Activated CD4-positive, alpha-beta memory T cell treated with anti-CD3 and anti-CD28 coated beads, Interleukin-2, amount 10 ng/mL, durations not matched to agents 7 days and 5 days (primary cell): ENCODE data around the gene CLPSL2. TPM values are rescaled to one million over a fixed set of nuclear protein-coding genes. Genes with fewer than 3 reads are reported as not detected.
A peak's percentile ranks its signal among the peaks of the same experiment; 100 is the strongest.

ENCODE experiments used
- CTCF ChIA-PET: fragments of 350-600 bp; sonication (Branson Sonifier 250); formaldehyde crosslinking; loops from one replicate; lab custom pipeline; 2021; ENCODE audit warnings: antibody characterized with exemption, inconsistent platforms; lab: Charles Lee
- POLR2A ChIA-PET: fragments of 350-600 bp; sonication (Branson Sonifier 250); formaldehyde crosslinking; loops from one replicate; lab custom pipeline; 2021; ENCODE audit warnings: antibody characterized with exemption; lab: Charles Lee
- DNase-seq: peaks from one replicate; pipeline ENCODE4 v3.0.0-alpha.2; 2020
- H3K27ac Mint-ChIP-seq: one replicate; pipeline ENCODE4 v1.8.0; 2021; ENCODE audit warnings: mild to moderate bottlenecking, mixed read lengths
- H3K27me3 Mint-ChIP-seq: one replicate; pipeline ENCODE4 v1.8.0; 2021; ENCODE audit warnings: mixed read lengths
- H3K36me3 Mint-ChIP-seq: one replicate; pipeline ENCODE4 v1.8.0; 2021; ENCODE audit warnings: low read depth, mixed read lengths
- H3K4me1 Mint-ChIP-seq: one replicate; pipeline ENCODE4 v1.8.0; 2021; ENCODE audit warnings: mixed read lengths
- H3K4me3 Mint-ChIP-seq: one replicate; pipeline ENCODE4 v1.8.0; 2021; ENCODE audit warnings: mild to moderate bottlenecking, mixed read lengths
- H3K9me3 Mint-ChIP-seq: one replicate; pipeline ENCODE4 v1.8.0; 2021; ENCODE audit warnings: mixed read lengths
- total RNA-seq, 2 experiments: library from RNA; stranded (reverse); gene quantifications; one replicate each; pipeline ENCODE4 v1.2.3, GENCODE V29; 2021

Gene CLPSL2
- total RNA-seq, 2 experiments from 2014 or later = not detected

DNA sequence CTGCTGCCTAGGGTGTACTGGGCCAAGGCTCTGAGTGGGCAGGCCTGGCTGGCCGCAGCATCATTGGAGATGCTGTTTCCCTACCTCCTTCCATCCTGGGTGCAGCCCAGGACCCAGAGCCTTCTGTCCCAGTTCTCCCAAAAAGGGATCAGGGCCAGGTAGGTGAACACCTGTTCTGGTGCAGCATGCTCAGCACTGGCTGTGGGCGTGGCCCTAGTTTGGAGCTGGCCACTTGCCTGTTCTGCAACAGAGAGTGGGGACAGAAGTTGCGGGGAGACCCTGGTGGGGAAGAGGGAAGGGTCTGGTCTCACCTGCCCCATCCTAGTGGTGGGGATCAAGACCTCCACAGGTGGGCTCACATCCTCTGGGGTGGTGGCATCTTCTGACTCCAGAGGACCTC is 40.9 kb upstream of the CLPSL2 start:
- POLR2A ChIA-PET = interaction anchor here (1.3 to 1.8 kb wide), 3 partner anchors 48 to 154 kb away, joined by 3 to 9 read pairs (median 5); no protein-coding TSS in a partner anchor
- Mint-ChIP-seq H3K9me3 (no peaks in the 10 kb centered on the region), H3K4me3 (no peak overlapping the region), H3K27ac (no peak overlapping the region), H3K27me3 (no peaks in the 10 kb centered on the region), H3K36me3 (no peaks in the 10 kb centered on the region), H3K4me1 (peaks cover 45% of the 10 kb centered on the region)
- CTCF ChIA-PET = interaction anchor here (1.1 to 5.2 kb wide), 25 partner anchors 10 to 476 kb away, joined by 3 to 90 read pairs (median 11); partner anchors contain the start of genes FKBP5 and ZNF76
- no peak for DNase-seq

- H3K27me3 Mint-ChIP-seq = no peaks in the 10 kb centered on the region
- CTCF ChIA-PET = interaction anchor here (0.7 to 5.2 kb wide), 57 partner anchors 9 to 477 kb away, joined by 3 to 90 read pairs (median 5); partner anchors contain the start of genes DEF6, FKBP5 and ZNF76
- no peaks in the 10 kb centered on the region for H3K9me3 Mint-ChIP-seq
- no peaks in the 10 kb centered on the region for H3K36me3 Mint-ChIP-seq
- H3K27ac Mint-ChIP-seq = no peak overlapping the region
- H3K4me1 Mint-ChIP-seq = peaks cover 37% of the 10 kb centered on the region
- POLR2A ChIA-PET = interaction anchor here (0.7 to 1.8 kb wide), 5 partner anchors 9 to 214 kb away, joined by 3 to 9 read pairs (median 5); no protein-coding TSS in a partner anchor
- no peak overlapping the region for H3K4me3 Mint-ChIP-seq
- peak; percentile 85 for DNase-seq
Observed at GRCh38 chr6:35736253-35736894, 40.0 kb upstream of the CLPSL2 start.

GRCh38 chr6:35736982-35737412 is 39.4 kb upstream of the CLPSL2 start, which contains the start of gene ARMC12:
Gene ARMC12, plus strand, starts transcription at chr6:35737032. Its CDS starts 77 bp downstream, at chr6:35737109.
- Mint-ChIP-seq H3K9me3 (no peaks in the 10 kb centered on the region), H3K4me1 (peaks cover 33% of the 10 kb centered on the region), H3K4me3 (no peak within 1 kb of the TSS), H3K36me3 (no peaks in the 10 kb centered on the region), H3K27me3 (no peaks in the 10 kb centered on the region), H3K27ac (no peak within 1 kb of the TSS)
- ChIA-PET CTCF (interaction anchor here (0.7 to 5.2 kb wide), 61 partner anchors 9 to 478 kb away, joined by 3 to 90 read pairs (median 5); partner anchors contain the start of genes FKBP5 and ZNF76), POLR2A (interaction anchor here (1.3 to 1.8 kb wide), 4 partner anchors 10 to 155 kb away, joined by 3 to 9 read pairs (median 6); no protein-coding TSS in a partner anchor)
- DNase-seq = no peak

DNA sequence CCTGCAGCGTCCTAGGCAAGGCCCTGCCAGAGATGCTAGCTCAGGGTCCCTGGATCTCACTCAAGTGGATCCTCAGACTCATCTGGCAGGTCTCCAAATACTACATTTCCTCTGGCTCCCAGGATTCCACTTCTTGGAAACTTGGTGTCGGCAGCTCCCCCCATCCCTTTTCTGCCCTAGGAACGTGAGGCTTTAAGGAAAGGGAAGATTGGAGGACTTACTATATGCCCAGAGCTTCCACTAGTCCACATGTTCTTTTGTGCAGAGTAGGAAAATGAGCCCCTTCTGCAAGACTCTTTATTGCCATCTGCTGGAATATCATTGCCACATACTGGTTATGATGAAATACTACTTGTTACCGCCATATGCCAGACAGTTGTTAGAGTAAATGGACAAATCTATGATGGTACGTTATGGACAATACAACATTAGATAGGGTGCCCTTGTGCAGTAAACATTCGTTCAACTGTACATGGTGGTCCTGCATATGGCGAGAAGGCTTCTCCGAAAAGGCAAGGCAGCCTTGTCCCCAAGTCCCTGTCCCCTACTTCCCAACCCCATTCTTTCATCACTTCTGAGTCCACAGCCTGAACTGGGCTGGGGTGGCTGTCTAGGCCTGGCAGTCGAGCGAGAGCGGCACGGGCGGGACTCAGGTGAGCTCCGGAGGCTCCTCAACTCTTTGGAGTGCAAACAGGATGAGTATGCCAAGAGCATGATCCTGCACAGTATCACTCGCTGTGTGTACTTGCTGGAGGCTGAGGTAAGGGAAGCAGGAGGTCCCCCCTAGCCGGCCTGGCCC is 38.8 kb upstream of the CLPSL2 start:
- no peak for DNase-seq
- ChIA-PET POLR2A (interaction anchor here (1.5 to 1.8 kb wide), 2 partner anchors 10 to 153 kb away, joined by 5 to 6 read pairs; no protein-coding TSS in a partner anchor), CTCF (interaction anchor here (0.6 to 5.2 kb wide), 42 partner anchors 9 to 393 kb away, joined by 3 to 90 read pairs (median 6); no protein-coding TSS in a partner anchor)
- H3K27ac Mint-ChIP-seq = no peak overlapping the region
- H3K36me3 Mint-ChIP-seq = no peaks in the 10 kb centered on the region
- H3K9me3 Mint-ChIP-seq = no peaks in the 10 kb centered on the region
- no peak overlapping the region for H3K4me3 Mint-ChIP-seq
- no peaks in the 10 kb centered on the region for H3K27me3 Mint-ChIP-seq
- H3K4me1 Mint-ChIP-seq = peaks cover 28% of the 10 kb centered on the region

DNA sequence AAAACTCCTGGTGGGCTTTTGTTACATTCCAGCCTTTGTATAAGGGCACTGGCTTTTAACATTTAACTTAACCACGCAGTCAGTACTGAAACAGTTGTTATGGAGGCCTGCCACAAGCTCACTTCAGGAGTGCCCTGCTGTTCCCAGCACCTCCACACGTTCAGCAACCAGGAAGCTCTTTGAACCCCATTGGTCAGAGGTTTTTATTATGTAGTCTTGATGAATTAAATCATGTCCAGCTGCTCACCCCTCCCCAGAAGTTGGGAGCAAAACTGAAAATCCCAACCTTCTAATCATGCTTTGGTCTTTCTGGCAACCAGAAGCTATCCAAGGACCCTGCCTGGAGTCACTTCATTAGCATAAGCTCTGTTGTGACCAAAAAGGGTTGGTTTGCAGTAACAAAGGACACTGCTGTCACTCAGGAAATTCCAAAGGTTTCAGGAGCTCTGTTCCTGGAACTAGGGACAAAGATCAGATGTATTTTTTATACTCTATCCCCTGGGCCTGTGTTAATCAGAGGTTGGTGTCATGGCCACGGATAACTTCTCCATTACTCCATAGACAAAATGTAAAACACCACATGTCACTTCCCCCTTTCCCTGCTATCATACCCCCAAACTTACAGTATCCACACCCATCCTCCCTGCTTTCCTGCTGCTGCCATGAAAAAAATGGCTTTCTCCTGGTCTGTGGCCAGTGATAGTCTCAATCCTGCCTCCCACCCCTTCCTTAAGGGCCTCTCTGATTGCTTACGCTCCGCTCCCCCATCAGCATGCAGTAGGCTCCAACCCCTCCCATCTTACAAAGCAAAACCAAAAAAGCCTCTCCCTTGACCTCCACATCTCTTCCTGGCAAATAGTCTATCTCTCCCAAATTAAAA is 36.5 kb upstream of the CLPSL2 start:
- CTCF ChIA-PET = interaction anchor here (0.7 to 5.2 kb wide), 7 partner anchors 59 to 375 kb away, joined by 3 to 90 read pairs (median 7); no protein-coding TSS in a partner anchor
- H3K27ac Mint-ChIP-seq = no peak overlapping the region
- H3K36me3 Mint-ChIP-seq = no peaks in the 10 kb centered on the region

GRCh38 chr6:35742842-35743241 is 33.6 kb upstream of the CLPSL2 start:
- DNase-seq = no peak
- POLR2A ChIA-PET = interaction anchor here (1.2 kb wide), 1 partner anchor 56 kb away, joined by 3 read pairs; no protein-coding TSS in a partner anchor
- Mint-ChIP-seq H3K4me3 (no peak overlapping the region), H3K36me3 (no peaks in the 10 kb centered on the region), H3K9me3 (peaks cover 6% of the 10 kb centered on the region), H3K4me1 (no peaks in the 10 kb centered on the region), H3K27ac (peak overlapping the region; percentile 7), H3K27me3 (no peaks in the 10 kb centered on the region)
- CTCF ChIA-PET = interaction anchor here (0.5 kb wide), 1 partner anchor 1539 kb away, joined by 4 read pairs; no protein-coding TSS in a partner anchor

More for the DNA sequence above, 36.5 kb upstream of the CLPSL2 start:
- no peak for DNase-seq
- H3K4me1 Mint-ChIP-seq = peaks cover 14% of the 10 kb centered on the region
- no peaks in the 10 kb centered on the region for H3K9me3 Mint-ChIP-seq
- POLR2A ChIA-PET = interaction anchor here (0.7 kb wide), 1 partner anchor 217 kb away, joined by 3 read pairs; no protein-coding TSS in a partner anchor
- H3K27me3 Mint-ChIP-seq = no peaks in the 10 kb centered on the region
- H3K4me3 Mint-ChIP-seq = no peak overlapping the region

DNA sequence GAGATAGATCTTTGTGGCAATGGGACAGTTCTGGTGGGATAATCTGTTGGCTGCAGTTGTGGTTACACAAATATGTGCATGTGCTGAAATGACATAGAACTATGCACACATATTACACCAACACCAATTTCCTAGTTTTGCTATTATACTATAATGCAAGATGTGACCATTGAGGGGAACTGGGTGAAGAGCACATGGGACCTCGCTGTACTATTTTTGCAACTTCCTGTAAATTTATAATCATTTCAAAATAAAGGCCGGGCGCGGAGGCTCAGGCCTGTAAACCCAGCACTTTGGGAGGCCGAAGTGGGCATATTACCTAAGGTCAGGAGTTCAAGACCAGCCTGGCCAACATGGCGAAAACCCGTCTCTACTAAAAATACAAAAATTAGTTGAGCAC is 30.9 kb upstream of the CLPSL2 start:
- Mint-ChIP-seq H3K27ac (no peak overlapping the region), H3K4me3 (no peak overlapping the region), H3K36me3 (no peaks in the 10 kb centered on the region), H3K4me1 (no peaks in the 10 kb centered on the region), H3K27me3 (no peaks in the 10 kb centered on the region), H3K9me3 (peaks cover 12% of the 10 kb centered on the region)
- POLR2A ChIA-PET = no interaction called here
- no peak for DNase-seq
- CTCF ChIA-PET = no interaction called here

- no peak for DNase-seq
- Mint-ChIP-seq H3K27ac (no peak overlapping the region), H3K4me3 (no peak overlapping the region), H3K4me1 (peaks cover 2% of the 10 kb centered on the region), H3K9me3 (peaks cover 12% of the 10 kb centered on the region), H3K36me3 (no peaks in the 10 kb centered on the region), H3K27me3 (no peaks in the 10 kb centered on the region)
- POLR2A ChIA-PET = no interaction called here
- CTCF ChIA-PET = interaction anchor here (1.7 kb wide), 1 partner anchor 9 kb away, joined by 4 read pairs; the partner anchor contains the start of gene ARMC12
Observed at GRCh38 chr6:35746516-35746915, 29.9 kb upstream of the CLPSL2 start.

DNA sequence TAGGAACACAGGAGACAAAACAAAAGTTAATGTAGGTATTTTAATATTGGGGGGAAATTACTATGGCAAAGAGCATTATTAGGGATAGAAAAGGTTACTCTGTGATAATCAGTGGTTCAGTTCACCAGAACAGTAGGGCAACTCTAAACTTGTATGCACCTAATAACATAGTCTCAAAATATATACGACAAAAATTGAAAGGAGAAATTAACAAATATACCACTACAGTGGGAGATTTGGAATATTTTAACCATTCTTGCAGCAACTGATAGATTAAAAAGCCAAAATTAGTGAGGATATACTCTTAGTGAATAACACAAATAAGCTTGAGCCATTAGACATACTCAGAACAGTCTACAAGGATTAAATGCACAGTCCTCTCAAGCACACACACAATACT is 28.5 kb upstream of the CLPSL2 start:
- ChIA-PET POLR2A (no interaction called here), CTCF (interaction anchor here (1.7 kb wide), 1 partner anchor 11 kb away, joined by 4 read pairs; the partner anchor contains the start of gene ARMC12)
- no peak overlapping the region for H3K27ac Mint-ChIP-seq
- H3K4me1 Mint-ChIP-seq = peaks cover 5% of the 10 kb centered on the region
- DNase-seq = no peak
- H3K36me3 Mint-ChIP-seq = no peaks in the 10 kb centered on the region
- H3K27me3 Mint-ChIP-seq = no peaks in the 10 kb centered on the region
- peaks cover 12% of the 10 kb centered on the region for H3K9me3 Mint-ChIP-seq
- no peak overlapping the region for H3K4me3 Mint-ChIP-seq

DNA sequence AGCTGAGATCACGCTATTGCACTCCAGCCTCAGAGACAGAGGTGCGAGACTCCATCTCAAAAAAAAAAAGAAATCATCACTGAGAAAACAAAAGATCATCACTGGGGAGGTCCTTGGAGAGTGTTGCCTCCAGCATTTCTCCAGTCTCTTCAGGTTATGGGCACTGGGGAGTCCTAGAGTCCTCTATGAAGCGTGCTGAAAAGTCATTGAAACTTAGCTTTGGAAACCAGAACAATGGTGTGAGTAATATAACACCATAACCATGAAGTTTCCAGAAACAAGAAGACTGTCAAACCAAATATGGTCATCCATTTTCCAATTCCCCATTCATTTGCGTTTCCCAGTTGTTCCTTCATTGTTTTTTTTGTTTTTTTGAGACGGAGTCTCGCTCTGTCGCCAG is 25.8 kb upstream of the CLPSL2 start:
- H3K4me3 Mint-ChIP-seq = no peak overlapping the region
- no peak for DNase-seq
- H3K36me3 Mint-ChIP-seq = no peaks in the 10 kb centered on the region
- no peaks in the 10 kb centered on the region for H3K27me3 Mint-ChIP-seq
- no peak overlapping the region for H3K27ac Mint-ChIP-seq
- H3K4me1 Mint-ChIP-seq = peaks cover 5% of the 10 kb centered on the region
- CTCF ChIA-PET = interaction anchor here (0.5 kb wide), 1 partner anchor 96 kb away, joined by 4 read pairs; no protein-coding TSS in a partner anchor
- H3K9me3 Mint-ChIP-seq = peaks cover 12% of the 10 kb centered on the region
- POLR2A ChIA-PET = no interaction called here

DNA sequence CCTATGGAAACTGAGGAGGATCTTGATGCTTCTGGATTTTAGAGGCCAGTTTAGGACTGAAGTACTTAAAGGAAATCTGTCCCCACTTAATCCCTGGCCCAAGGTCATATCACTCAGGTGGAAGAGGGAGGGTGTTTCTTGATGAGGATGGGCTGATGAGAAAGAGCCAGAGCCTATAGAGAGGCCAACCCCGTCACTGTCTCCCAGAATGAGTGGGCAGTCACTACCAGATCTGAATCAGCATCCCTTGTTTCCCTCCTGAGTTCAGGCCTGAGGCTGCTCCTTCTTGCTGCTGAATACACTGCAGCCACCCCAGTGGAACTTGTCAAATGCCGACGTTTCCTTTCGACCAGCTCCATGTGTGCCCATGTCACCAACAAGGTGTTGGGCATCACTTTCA is 24.8 kb upstream of the CLPSL2 start:
- Mint-ChIP-seq H3K9me3 (peaks cover 12% of the 10 kb centered on the region), H3K27me3 (no peaks in the 10 kb centered on the region), H3K27ac (no peak overlapping the region), H3K4me1 (peaks cover 5% of the 10 kb centered on the region), H3K36me3 (no peaks in the 10 kb centered on the region), H3K4me3 (no peak overlapping the region)
- ChIA-PET POLR2A (no interaction called here), CTCF (interaction anchor here (1.5 to 1.7 kb wide), 2 partner anchors 16 to 199 kb away, joined by 3 to 6 read pairs; no protein-coding TSS in a partner anchor)
- no peak for DNase-seq
